GM10847 (cell line): Measurements from ENCODE around the gene PLA2G15.

Experiments used
- POLR2A ChIP-seq: IDR thresholded peaks from 2 replicates; pipeline ENCODE4 v1.6.1; 2011; ENCODE audit not compliant: insufficient read length; ENCODE audit errors: extremely low read depth

PLA2G15 gene

GRCh38 chr16:68242926-68243858 is 2.0 kb upstream of the PLA2G15 start:
- TF ChIP-seq POLR2A, result no peak

GRCh38 chr16:68244481-68244902 is 681 bp upstream of the PLA2G15 start:
- TF ChIP-seq POLR2A, result no peak

DNA sequence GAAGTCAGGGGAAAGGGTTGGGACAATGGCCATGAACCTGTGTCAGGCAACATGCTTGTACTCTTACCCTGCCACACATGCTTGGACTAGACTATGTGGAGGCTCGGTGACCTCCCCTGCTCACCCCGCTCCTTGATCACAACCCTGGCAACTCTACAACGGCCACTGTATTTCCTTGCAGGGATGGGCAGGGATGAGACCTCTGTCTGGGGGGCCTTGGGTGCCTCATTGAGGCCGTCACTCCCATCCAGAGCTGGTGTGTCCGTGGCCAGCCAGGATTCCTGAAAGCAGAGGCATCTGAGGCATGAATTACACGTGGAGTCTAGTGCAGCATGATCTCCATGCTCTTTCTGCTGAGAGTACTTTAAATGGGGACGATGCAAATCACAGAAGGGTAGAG is 948 bp downstream of the PLA2G15 start:
- TF ChIP-seq POLR2A, result no peak

DNA sequence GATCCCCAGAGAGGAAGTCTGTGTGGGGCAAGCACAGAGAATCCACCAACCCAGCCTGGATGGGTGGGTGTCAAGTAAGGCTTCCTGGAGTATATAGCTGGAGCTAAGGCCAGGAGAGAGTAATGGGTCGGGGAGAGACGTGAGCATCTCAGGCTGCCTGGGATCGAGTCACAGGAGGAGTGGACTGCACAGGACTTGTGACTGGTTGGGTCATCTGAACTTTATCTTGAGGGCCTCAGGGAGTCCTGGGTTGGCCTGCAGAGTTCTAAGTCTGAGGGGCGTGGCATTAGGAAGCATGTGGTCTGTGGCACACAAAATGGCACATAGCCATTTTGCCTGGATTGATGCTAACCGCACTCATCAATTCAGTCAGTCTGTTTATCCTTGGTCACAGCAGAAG is 1.5 kb downstream of the PLA2G15 start:
- TF ChIP-seq POLR2A, result no peak

DNA sequence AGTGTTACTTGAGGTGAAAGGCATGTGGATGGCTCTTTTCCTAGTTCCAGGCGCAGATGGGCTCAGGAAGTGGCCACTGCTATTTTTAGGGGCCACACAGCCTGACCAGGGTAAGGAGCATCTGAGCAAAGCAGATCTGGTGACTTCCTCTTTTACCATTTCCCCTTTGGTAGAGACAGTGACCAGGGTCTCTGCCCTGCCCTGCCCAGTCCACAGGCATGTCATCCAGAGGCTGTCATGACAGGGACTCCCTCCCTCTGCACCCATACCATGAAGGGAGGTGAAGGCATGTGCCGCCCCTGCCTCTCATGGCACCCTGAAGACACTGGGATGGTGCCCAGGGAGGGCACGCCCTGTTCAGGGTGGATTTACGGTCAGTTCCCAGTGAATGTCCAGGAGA is 2.2 kb downstream of the PLA2G15 start:
- no peak for TF ChIP-seq POLR2A

DNA sequence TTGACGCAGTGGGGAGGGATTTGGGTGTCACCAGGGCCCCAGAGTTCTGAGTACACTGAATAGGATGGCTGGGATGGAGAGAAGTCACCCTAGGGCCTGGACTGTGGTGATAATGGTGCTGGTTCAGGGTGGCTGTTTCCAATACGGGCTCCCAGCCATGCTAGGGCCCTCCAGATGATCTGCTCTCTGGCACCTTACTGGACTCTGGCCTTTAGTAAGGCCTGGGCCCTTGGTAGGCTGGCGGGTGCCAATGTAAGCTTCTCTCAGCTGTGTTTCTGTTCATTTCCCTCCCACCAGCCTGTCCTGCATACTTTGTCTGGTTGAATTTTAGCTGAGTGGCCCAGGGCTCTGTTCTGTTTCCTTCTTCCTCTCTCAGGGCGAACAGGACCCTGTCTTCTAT is 2.8 kb downstream of the PLA2G15 start:
- TF ChIP-seq POLR2A, result no peak

GRCh38 chr16:68249371-68249770 is 4.2 kb downstream of the PLA2G15 start:
- TF ChIP-seq POLR2A, result no peak

DNA sequence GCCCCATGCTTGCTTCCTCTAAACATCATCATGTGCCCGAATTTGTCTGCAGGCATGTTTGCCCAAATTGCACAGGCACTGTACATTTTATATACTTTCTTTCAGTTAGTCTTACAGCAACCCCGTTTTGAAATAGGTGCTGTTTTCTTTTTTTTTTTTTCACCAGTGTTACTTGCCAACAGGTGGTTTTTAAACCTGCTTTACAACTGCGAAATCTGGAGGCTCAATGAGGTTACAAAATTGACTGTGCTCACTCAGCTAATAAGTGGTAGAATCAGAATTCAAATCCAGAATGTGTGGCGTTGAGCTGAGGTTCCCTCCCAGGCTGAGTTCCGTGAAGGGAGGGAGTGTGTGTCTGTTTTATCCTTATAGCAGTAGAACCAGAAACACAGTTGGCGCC is 5.8 kb downstream of the PLA2G15 start:
- TF ChIP-seq POLR2A, result no peak

DNA sequence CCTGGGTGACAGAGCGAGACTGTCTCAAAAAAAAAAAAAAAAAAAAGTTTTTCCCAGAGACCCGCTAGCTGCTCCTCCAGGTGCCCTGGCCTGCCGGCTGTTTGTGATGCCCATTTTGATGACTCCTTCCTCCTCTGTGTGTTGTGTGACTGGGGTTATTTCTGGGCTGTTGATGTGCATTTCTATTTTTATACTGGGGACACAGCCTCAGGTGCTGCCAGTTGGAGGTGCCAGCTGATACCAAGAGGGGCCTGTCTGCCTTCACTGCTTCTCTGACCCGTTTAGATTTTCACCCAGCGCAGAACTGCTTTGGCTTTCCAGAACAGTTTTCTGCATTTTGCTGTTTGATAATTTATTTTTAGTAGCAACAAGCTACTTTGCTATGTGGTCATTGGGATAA is 6.7 kb downstream of the PLA2G15 start:
- no peak for TF ChIP-seq POLR2A

GRCh38 chr16:68252383-68252782 is 7.2 kb downstream of the PLA2G15 start:
- TF ChIP-seq POLR2A, result no peak

- no peak for TF ChIP-seq POLR2A
These were observed 8.5 kb downstream of the PLA2G15 start for GRCh38 chr16:68253721-68254120.

- TF ChIP-seq POLR2A, result no peak
These were observed 10.5 kb downstream of the PLA2G15 start for GRCh38 chr16:68255712-68256111.

DNA sequence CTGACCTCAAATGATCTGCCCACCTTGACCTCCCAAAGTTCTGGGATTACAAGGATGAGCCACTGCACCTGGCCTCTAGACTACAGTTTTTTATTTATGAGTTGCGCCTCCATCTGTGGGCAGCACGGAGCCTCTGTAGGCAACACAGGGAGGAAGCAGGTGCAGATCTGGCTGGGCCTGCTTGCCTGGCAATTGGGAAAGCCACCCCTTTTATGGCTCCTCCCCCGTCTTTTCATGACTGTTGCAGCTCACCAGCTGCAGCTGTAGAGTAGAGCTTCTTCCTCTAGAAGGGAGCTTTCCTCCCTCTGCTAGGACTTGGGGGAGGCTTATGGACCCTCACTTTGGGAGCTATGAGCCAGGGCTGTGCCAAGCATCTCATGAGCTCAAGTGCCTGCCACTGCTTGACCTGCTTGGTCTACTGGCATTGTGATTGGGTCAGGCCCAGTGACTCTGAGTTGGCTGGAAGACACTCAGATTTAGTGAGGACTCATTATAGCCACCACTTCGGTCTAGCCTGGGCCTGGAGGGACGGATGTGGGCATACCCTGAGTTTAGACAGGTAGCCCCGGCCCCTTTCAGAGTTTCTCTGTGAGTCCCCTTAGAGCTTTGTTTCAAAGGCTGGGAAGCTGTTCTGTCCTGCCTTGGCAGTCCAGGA is 12.2 kb downstream of the PLA2G15 start:
- no peak for TF ChIP-seq POLR2A

DNA sequence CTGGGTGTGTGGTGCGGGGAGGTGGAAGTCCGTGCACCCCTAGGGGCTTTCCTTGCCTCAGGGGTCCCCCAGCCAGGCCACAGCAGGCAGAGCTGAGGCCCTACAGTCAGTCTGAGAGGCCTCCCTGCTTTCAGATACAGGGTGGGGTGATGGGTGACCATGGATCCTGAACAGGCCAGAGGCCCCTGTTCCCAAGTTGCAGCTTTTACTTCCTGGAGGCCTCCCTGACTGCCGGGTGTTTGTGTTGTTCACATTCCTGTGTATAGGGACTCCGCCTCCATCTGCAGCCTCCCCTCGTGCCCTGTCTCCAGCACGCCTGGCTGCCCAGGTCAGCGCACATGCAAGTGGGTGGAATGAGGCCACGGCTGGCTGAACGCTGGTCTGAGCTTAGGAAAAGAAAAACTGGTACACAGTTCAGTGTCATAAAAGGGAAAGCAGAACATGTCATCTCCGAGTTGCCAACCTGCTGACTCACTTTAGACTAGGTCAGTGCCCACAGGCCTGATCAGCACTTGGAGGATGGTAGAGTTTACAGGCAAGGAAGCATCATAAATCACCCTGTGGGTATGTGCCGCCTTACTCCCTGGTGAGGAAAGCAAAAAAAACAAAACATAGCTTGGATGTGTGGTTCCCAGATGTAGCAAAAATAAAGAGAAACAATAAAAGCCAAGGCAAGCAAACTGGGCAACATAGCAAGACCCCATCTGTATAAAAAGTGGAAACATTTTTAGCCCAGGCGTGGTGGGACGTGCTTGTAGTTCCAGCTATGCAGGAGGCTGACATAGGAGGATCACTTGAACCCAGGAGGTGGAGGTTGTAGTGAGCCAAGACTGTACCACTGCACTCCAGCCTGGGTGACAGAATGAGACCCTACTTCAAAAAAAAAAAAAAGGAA is 13.0 kb downstream of the PLA2G15 start:
- TF ChIP-seq POLR2A, result no peak
